Measurements from ENCODE around the gene HSD11B2. TPM values are rescaled to one million over a fixed set of nuclear protein-coding genes. Genes with fewer than 3 reads are reported as not detected.

HSD11B2 gene
- total RNA-seq, 1 experiment from 2014 or later = 9.7 TPM

- TF ChIP-seq CTCF (IDR thresholded peaks at IDR 0.05 in 2 of 3, conservative IDR thresholded peaks at IDR 0.05 in 1 of 3; ENCODE audit: borderline replicate concordance in 1 of 3, insufficient read depth in 1 of 3, low read depth in 2 of 3, low read length in 2 of 3) (no peak), ZFX (IDR thresholded peaks at IDR 0.05) (no peak), JUND (IDR thresholded peaks at IDR 0.05) (no peak), ZNF274 (IDR thresholded peaks at IDR 0.05; ENCODE audit: low read depth, low read length) (no peak), ELF1 (IDR thresholded peaks at IDR 0.05; ENCODE audit: borderline replicate concordance, low read depth) (no peak), MAX (IDR thresholded peaks at IDR 0.05) (no peak)
- no peak overlapping the region for H2AFZ ChIP-seq (ENCODE audit: low read depth, low read length, poor library complexity, severe bottlenecking)
- H3K79me2 ChIP-seq (ENCODE audit: insufficient read depth, low read length) = peaks cover 18% of the 10 kb centered on the region; the same call in 1 of the 2 replicates
- peaks cover 3 to 8% of the 10 kb centered on the region in 2 experiments; a peak in 3 of 4 replicates for H3K4me1 ChIP-seq (ENCODE audit: control insufficient read depth in 1 of 2, insufficient read depth in 2 of 2, low read length in 2 of 2)
- H3K9me2 ChIP-seq (ENCODE audit: insufficient read depth) = no peaks in the 10 kb centered on the region
- no peaks in the 10 kb centered on the region for H3K27me3 ChIP-seq (ENCODE audit: insufficient read depth, low read length)
- no peaks in the 10 kb centered on the region for H3K36me3 ChIP-seq (ENCODE audit: control insufficient read depth in 1 of 2, insufficient read depth in 2 of 2, low read length in 2 of 2)
- ChIA-PET POLR2A (interaction anchor here (1.0 kb wide), 1 partner anchor 10 kb away, joined by 4 read pairs; the partner anchor contains the start of gene ATP6V0D1), CTCF (interaction anchor here (0.8 kb wide), 1 partner anchor 10 kb away, joined by 5 read pairs; no protein-coding TSS in a partner anchor), RAD21 (ENCODE audit: low non-redundant PET in 1 of 2, low total read pairs in 2 of 2, uncharacterized antibody in 2 of 2, unreplicated experiment in 2 of 2) (no interaction called here)
- no TSS peak for BruUV-seq (replicated peaks)
- intact Hi-C loops (cut with micrococcal nuclease) = no loop called here
- H3K27ac ChIP-seq (ENCODE audit: low read depth, low read length) = no peak overlapping the region
- DNase-seq (ENCODE audit: low read depth, low spot score) (no peak), ATAC-seq (no peak)
- H3K4me3 ChIP-seq (replicated peaks in 1 of 2; ENCODE audit: low read depth in 1 of 2, low read length in 2 of 2) = no peak overlapping the region
- no peak overlapping the region for H3K9ac ChIP-seq (ENCODE audit: low read length)
- no peaks in the 10 kb centered on the region for H3K9me3 ChIP-seq (ENCODE audit: control insufficient read depth in 1 of 2, insufficient read depth in 1 of 2, low read depth in 1 of 2, low read length in 2 of 2)
- no peaks in the 10 kb centered on the region for H4K20me1 ChIP-seq (ENCODE audit: insufficient read depth)
- H3K4me2 ChIP-seq (ENCODE audit: low read length) = no peak overlapping the region
Observed at GRCh38 chr16:67470359-67470758, 39.4 kb downstream of the HSD11B2 start.

- Histone ChIP-seq H3K4me1 (ENCODE audit: control insufficient read depth in 1 of 2, insufficient read depth in 2 of 2, low read length in 2 of 2) (no peaks in the 10 kb centered on the region), H3K4me3 (replicated peaks in 1 of 2; ENCODE audit: low read depth in 1 of 2, low read length in 2 of 2) (no peak overlapping the region), H3K9ac (ENCODE audit: low read length) (no peak overlapping the region), H3K27ac (ENCODE audit: low read depth, low read length) (no peak overlapping the region), H2AFZ (ENCODE audit: low read depth, low read length, poor library complexity, severe bottlenecking) (no peak overlapping the region), H3K36me3 (ENCODE audit: control insufficient read depth in 1 of 2, insufficient read depth in 2 of 2, low read length in 2 of 2) (no peaks in the 10 kb centered on the region), H3K79me2 (ENCODE audit: insufficient read depth, low read length) (peaks cover 26% of the 10 kb centered on the region), H3K27me3 (ENCODE audit: insufficient read depth, low read length) (no peaks in the 10 kb centered on the region), H3K9me3 (ENCODE audit: control insufficient read depth in 1 of 2, insufficient read depth in 1 of 2, low read depth in 1 of 2, low read length in 2 of 2) (no peaks in the 10 kb centered on the region), H3K9me2 (ENCODE audit: insufficient read depth) (no peaks in the 10 kb centered on the region), H3K4me2 (ENCODE audit: low read length) (no peak overlapping the region), H4K20me1 (ENCODE audit: insufficient read depth) (no peaks in the 10 kb centered on the region)
- no peak for ATAC-seq
- intact Hi-C loops (cut with micrococcal nuclease) = no loop called here
- ChIA-PET CTCF (no interaction called here), RAD21 (ENCODE audit: low non-redundant PET in 1 of 2, low total read pairs in 2 of 2, uncharacterized antibody in 2 of 2, unreplicated experiment in 2 of 2) (no interaction called here), POLR2A (no interaction called here)
- TF ChIP-seq FOSL1 (IDR thresholded peaks at IDR 0.05; ENCODE audit: low read depth) = no peak
- TF ChIP-seq SIN3A (IDR thresholded peaks at IDR 0.05; ENCODE audit: low read depth) = no peak
- no peak for TF ChIP-seq CEBPB (IDR thresholded peaks at IDR 0.05; ENCODE audit: low read depth)
- no TSS peak for BruUV-seq (replicated peaks)
- DNase-seq (ENCODE audit: low read depth, low spot score) = no peak
Observed at GRCh38 chr16:67471758-67472384, 41.0 kb downstream of the HSD11B2 start.

Measured in HCT116 (cell line).